ENCODE results near the gene PEX6.

- TF ChIP-seq CTCF (conservative IDR thresholded peaks at IDR 0.05; ENCODE audit: low read depth, low read length) (no peak), EZH2 (IDR thresholded peaks at IDR 0.05; ENCODE audit: borderline replicate concordance, low read depth, low read length, poor library complexity, severe bottlenecking) (no peak)
Observed at GRCh38 chr6:42933205-42933604, 45.8 kb downstream of the PEX6 start.
